DND-41 (cell line): Measurements from ENCODE around the gene TRIM47.

Experiments used
- ATAC-seq: fragments of 200-7000 bp; cut with Tn5 transposase; 3 replicates; pipeline ENCODE4 v1.9.1; 2021; ENCODE audit warnings: low read depth; ENCODE audit not compliant: insufficient read depth
- DNase-seq: peaks from one replicate; pipeline ENCODE4 v3.0.0-alpha.2; 2020
- H2AFZ ChIP-seq: 2 replicates; pipeline ENCODE4 v1.6.0; 2012; ENCODE audit warnings: low read depth, low read length
- H3K27ac ChIP-seq: 2 replicates; pipeline ENCODE4 v1.5.1; 2012; ENCODE audit warnings: low read length, inconsistent platforms
- H3K27me3 ChIP-seq: fragments of 200-600 bp; sonication (generic); 2 replicates; pipeline ENCODE4 v1.6.0; 2012; ENCODE audit warnings: low read length, mild to moderate bottlenecking, inconsistent platforms; ENCODE audit not compliant: insufficient read depth, poor library complexity
- H3K36me3 ChIP-seq: 2 replicates; pipeline ENCODE4 v1.5.1; 2012; ENCODE audit warnings: low read length, inconsistent platforms; ENCODE audit not compliant: insufficient read depth
- H3K4me1 ChIP-seq: 2 replicates; pipeline ENCODE4 v1.5.1; 2012; ENCODE audit warnings: mild to moderate bottlenecking, low read length; ENCODE audit not compliant: insufficient read depth
- H3K4me2 ChIP-seq: 2 replicates; pipeline ENCODE4 v1.6.0; 2012; ENCODE audit warnings: mild to moderate bottlenecking, moderate library complexity, low read length, inconsistent platforms; ENCODE audit not compliant: insufficient read depth
- H3K4me3 ChIP-seq, 2 experiments: fragments of 200-600 bp in 1 of 2; shearing (Covaris generic) in 1 of 2; 2 replicates each; pipeline ENCODE4 v1.5.1; 2012 to 2016; ENCODE audit warnings: inconsistent platforms in 2 of 2, low read length in 2 of 2, mild to moderate bottlenecking in 2 of 2, low read depth in 1 of 2, moderate library complexity in 1 of 2
- H3K79me2 ChIP-seq: 2 replicates; pipeline ENCODE4 v1.6.0; 2012; ENCODE audit warnings: low read length, inconsistent platforms; ENCODE audit not compliant: insufficient read depth
- H3K9ac ChIP-seq: 2 replicates; pipeline ENCODE4 v1.6.0; 2012; ENCODE audit warnings: low read depth, mild to moderate bottlenecking, inconsistent platforms, low read length, moderate library complexity
- H3K9me3 ChIP-seq: 2 replicates; pipeline ENCODE4 v1.5.1; 2012; ENCODE audit warnings: low read length, moderate library complexity, mild to moderate bottlenecking, inconsistent platforms; ENCODE audit not compliant: insufficient read depth, severe bottlenecking
- H4K20me1 ChIP-seq: 2 replicates; pipeline ENCODE4 v1.6.0; 2012; ENCODE audit warnings: low read length; ENCODE audit not compliant: insufficient read depth
- CTCF ChIP-seq: IDR thresholded peaks from 2 replicates; pipeline ENCODE4 v1.5.1; 2012; ENCODE audit warnings: borderline replicate concordance, low read length, moderate library complexity, mild to moderate bottlenecking; ENCODE audit not compliant: poor library complexity, severe bottlenecking; ENCODE audit errors: extremely low read depth
- EZH2 ChIP-seq: IDR thresholded peaks from 3 replicates; pipeline ENCODE4 v1.6.1; 2012; ENCODE audit warnings: borderline replicate concordance, low read depth, mild to moderate bottlenecking, moderate library complexity, low read length, inconsistent platforms; ENCODE audit not compliant: severe bottlenecking

Gene TRIM47

GRCh38 chr17:75876190-75876937 lies 2.0 kb downstream of the TRIM47 start:
- no peak overlapping the region for H3K9ac ChIP-seq
- DNase-seq (peak; percentile 27), ATAC-seq (no peak; the same call in 1 of the 3 replicates)
- TF ChIP-seq EZH2 (no peak), CTCF (no peak)
- H4K20me1 ChIP-seq = no peaks in the 10 kb centered on the region
- no peak overlapping the region for H3K27ac ChIP-seq
- peaks cover 6% of the 10 kb centered on the region for H3K4me1 ChIP-seq
- H3K4me3 ChIP-seq = no peak overlapping the region
- no peaks in the 10 kb centered on the region for H3K9me3 ChIP-seq
- no peaks in the 10 kb centered on the region for H3K36me3 ChIP-seq
- H2AFZ ChIP-seq = no peak overlapping the region
- H3K4me2 ChIP-seq = no peak overlapping the region
- H3K27me3 ChIP-seq = no peaks in the 10 kb centered on the region
- no peaks in the 10 kb centered on the region for H3K79me2 ChIP-seq

GRCh38 chr17:75875940-75876189 lies 2.5 kb downstream of the TRIM47 start:
- Histone ChIP-seq H3K79me2 (no peaks in the 10 kb centered on the region), H3K9me3 (no peaks in the 10 kb centered on the region), H3K27me3 (no peaks in the 10 kb centered on the region), H3K4me3 (no peak overlapping the region), H3K4me2 (no peak overlapping the region), H3K4me1 (0 out of 2 replicates have a peak, but pooled peaks cover 2% of the 10 kb centered on the region), H3K36me3 (no peaks in the 10 kb centered on the region), H2AFZ (no peak overlapping the region; the same call in 1 of the 2 replicates), H3K9ac (no peak overlapping the region), H3K27ac (no peak overlapping the region), H4K20me1 (no peaks in the 10 kb centered on the region)
- DNase-seq (no peak), ATAC-seq (peak; percentile 51; the same call in 1 of the 3 replicates)
- TF ChIP-seq CTCF (no peak), EZH2 (no peak)

- TF ChIP-seq EZH2 (no peak), CTCF (no peak)
- H2AFZ ChIP-seq = no peak overlapping the region; the same call in 1 of the 2 replicates
- H3K79me2 ChIP-seq = no peaks in the 10 kb centered on the region
- H3K4me1 ChIP-seq = 0 out of 2 replicates have a peak, but pooled peaks cover 2% of the 10 kb centered on the region
- no peaks in the 10 kb centered on the region for H4K20me1 ChIP-seq
- H3K9me3 ChIP-seq = no peaks in the 10 kb centered on the region
- H3K27ac ChIP-seq = no peak overlapping the region
- no peak overlapping the region for H3K4me3 ChIP-seq
- no peak overlapping the region for H3K4me2 ChIP-seq
- DNase-seq (no peak), ATAC-seq (0 out of 3 replicates have a peak, but pooled peaks have one; percentile 6)
- H3K36me3 ChIP-seq = no peaks in the 10 kb centered on the region
- H3K27me3 ChIP-seq = no peaks in the 10 kb centered on the region
- H3K9ac ChIP-seq = no peak overlapping the region
Measured at GRCh38 chr17:75875182-75875939, 3.0 kb downstream of the TRIM47 start.
